GM21360 (cell line): ENCODE measurements around the gene GPI.

ENCODE experiments used
- ATAC-seq: cut with Tn5 transposase; IDR thresholded peaks from one replicate; pipeline ENCODE4 v1.9.1; 2021; ENCODE audit warnings: mild to moderate bottlenecking, moderate library complexity; ENCODE audit not compliant: unreplicated experiment

GPI gene

GRCh38 chr19:34337739-34338138 lies 27.3 kb upstream of the GPI start:
- ATAC-seq = no peak

GRCh38 chr19:34341935-34342680 lies 22.9 kb upstream of the GPI start:
- no peak for ATAC-seq

- no peak for ATAC-seq
Measured at GRCh38 chr19:34343751-34344150, 21.2 kb upstream of the GPI start.

GRCh38 chr19:34345947-34346351 lies 19.0 kb upstream of the GPI start:
- no peak for ATAC-seq

- ATAC-seq = no peak
Measured at GRCh38 chr19:34347561-34348165, 17.3 kb upstream of the GPI start.

- ATAC-seq = no peak
Measured at GRCh38 chr19:34348899-34349487, 16.0 kb upstream of the GPI start.

GRCh38 chr19:34350161-34350561 lies 14.8 kb upstream of the GPI start:
- ATAC-seq = no peak

- no peak for ATAC-seq
Measured at GRCh38 chr19:34351382-34351826, 13.6 kb upstream of the GPI start.

- ATAC-seq = no peak
Measured at GRCh38 chr19:34353546-34353945, 11.4 kb upstream of the GPI start.

GRCh38 chr19:34355201-34355600 lies 9.8 kb upstream of the GPI start:
- no peak for ATAC-seq

- ATAC-seq = no peak
Measured at GRCh38 chr19:34356875-34357274, 8.1 kb upstream of the GPI start.

GRCh38 chr19:34357431-34357830 lies 7.6 kb upstream of the GPI start:
- no peak for ATAC-seq

GRCh38 chr19:34359140-34359953 lies 5.6 kb upstream of the GPI start:
- ATAC-seq = peak; percentile 86

- ATAC-seq = no peak
Measured at GRCh38 chr19:34359954-34360315, 5.1 kb upstream of the GPI start.

GRCh38 chr19:34360354-34360909 lies 4.6 kb upstream of the GPI start:
- ATAC-seq = no peak

GRCh38 chr19:34362679-34363069 lies 2.3 kb upstream of the GPI start:
- no peak for ATAC-seq

- ATAC-seq = no peak
Measured at GRCh38 chr19:34363094-34363493, 1.9 kb upstream of the GPI start.

- no peak for ATAC-seq
Measured at GRCh38 chr19:34363930-34364329, 1.1 kb upstream of the GPI start.

- no peak for ATAC-seq
Measured at GRCh38 chr19:34364462-34364829, 550 bp upstream of the GPI start.

GRCh38 chr19:34365463-34366401 lies 736 bp downstream of the GPI start:
- no peak for ATAC-seq
